ENCODE results near the gene TGFB1I1. TPM values are rescaled to one million over a fixed set of nuclear protein-coding genes. Genes with fewer than 3 reads are reported as not detected.
A peak's percentile ranks its signal among the peaks of the same experiment; 100 is the strongest.
"Not testable (repeated sequence)": the region's sequence is repeated elsewhere in the genome, so short reads cannot be mapped to it uniquely, and the experiment has no call there.

TGFB1I1 gene
- total and polyA plus RNA-seq, 4 experiments from 2014 or later = 0.42 to 0.57 (median 0.49) TPM; not detected in 1

GRCh38 chr16:31484048-31484447 lies 12.1 kb downstream of the TGFB1I1 start:
- intact Hi-C loops (cut with micrococcal nuclease); H3K36me3 ChIP-seq (ENCODE audit: insufficient read depth, low read length); CTCF ChIA-PET (ENCODE audit: partially characterized antibody); H3K4me3 Mint-ChIP-seq; H3K27ac ChIP-seq (ENCODE audit: low read depth, low read length); H3K36me3 Mint-ChIP-seq; H3K9me3 ChIP-seq (ENCODE audit: control insufficient read depth in 1 of 2, low read length in 2 of 2); DNase-seq; H3K27me3 Mint-ChIP-seq; H3K27me3 ChIP-seq (ENCODE audit: insufficient read depth, low read length); H3K9me3 Mint-ChIP-seq; H3K4me3 ChIP-seq (ENCODE audit: low read length in 2 of 2); H3K27ac Mint-ChIP-seq; POLR2A ChIA-PET (ENCODE audit: partially characterized antibody): not testable (repeated sequence)
- H3K4me1 Mint-ChIP-seq = peaks cover 2 to 25% (median 15%) of the 10 kb centered on the region in 4 donors
- H3K4me1 ChIP-seq (ENCODE audit: insufficient read depth, low read length) = peaks cover 13% of the 10 kb centered on the region

- Mint-ChIP-seq H3K27ac (peak overlapping the region in 1 of 7 donors; percentile 71), H3K36me3 (peaks cover 0 to 5% of the 10 kb centered on the region in 2 donors), H3K4me1 (peaks cover 2 to 29% (median 16%) of the 10 kb centered on the region in 4 donors), H3K9me3 (no peaks in the 10 kb centered on the region), H3K4me3 (peak overlapping the region in 2 of 8 donors; percentile 2 to 42), H3K27me3 (no peaks in the 10 kb centered on the region)
- CTCF ChIA-PET (ENCODE audit: partially characterized antibody) = interaction anchor here (1.1 to 6.9 kb wide), 2 partner anchors 16 to 24 kb away, joined by 3 to 34 read pairs; partner anchors contain the start of gene ARMC5
- Histone ChIP-seq H3K4me1 (ENCODE audit: insufficient read depth, low read length) (peaks cover 13% of the 10 kb centered on the region), H3K36me3 (ENCODE audit: insufficient read depth, low read length) (no peaks in the 10 kb centered on the region), H3K27ac (ENCODE audit: low read depth, low read length) (no peak overlapping the region), H3K9me3 (ENCODE audit: control insufficient read depth in 1 of 2, low read length in 2 of 2) (no peaks in the 10 kb centered on the region), H3K4me3 (ENCODE audit: low read length in 2 of 2) (no peak overlapping the region), H3K27me3 (ENCODE audit: insufficient read depth, low read length) (no peaks in the 10 kb centered on the region)
- POLR2A ChIA-PET (ENCODE audit: partially characterized antibody) = interaction anchor here (5.5 to 7.6 kb wide), 2 partner anchors 8 to 25 kb away, joined by 69 to 75 read pairs; partner anchors contain the start of gene ARMC5
- no peak for DNase-seq
- intact Hi-C loops (cut with micrococcal nuclease) = no loop called here
Observed at GRCh38 chr16:31484491-31485171, 12.7 kb downstream of the TGFB1I1 start.

- Mint-ChIP-seq H3K4me1 (peaks cover 2 to 33% (median 16%) of the 10 kb centered on the region in 4 donors), H3K27me3 (no peaks in the 10 kb centered on the region), H3K4me3 (peak overlapping the region in 4 of 8 donors; percentile 36 to 73 (median 46)), H3K9me3 (no peaks in the 10 kb centered on the region), H3K27ac (peak overlapping the region in 1 of 7 donors; percentile 71), H3K36me3 (peaks cover 0 to 6% of the 10 kb centered on the region in 2 donors)
- ChIA-PET POLR2A (ENCODE audit: partially characterized antibody) (interaction anchor here (5.5 to 7.6 kb wide), 3 partner anchors 9 to 26 kb away, joined by 60 to 75 read pairs (median 69); partner anchors contain the start of genes ARMC5 and RUSF1), CTCF (ENCODE audit: partially characterized antibody) (interaction anchor here (1.1 to 6.9 kb wide), 3 partner anchors 15 to 30 kb away, joined by 3 to 34 read pairs (median 3); partner anchors contain the start of gene ARMC5)
- intact Hi-C loops (cut with micrococcal nuclease) = no loop called here
- no peaks in the 10 kb centered on the region for H3K36me3 ChIP-seq (ENCODE audit: insufficient read depth, low read length)
- no peak for DNase-seq
- H3K4me3 ChIP-seq (ENCODE audit: low read length in 2 of 2) = no peak overlapping the region
- H3K27ac ChIP-seq (ENCODE audit: low read depth, low read length) = no peak overlapping the region
- no peaks in the 10 kb centered on the region for H3K9me3 ChIP-seq (ENCODE audit: control insufficient read depth in 1 of 2, low read length in 2 of 2)
- H3K4me1 ChIP-seq (ENCODE audit: insufficient read depth, low read length) = peaks cover 13% of the 10 kb centered on the region
- no peaks in the 10 kb centered on the region for H3K27me3 ChIP-seq (ENCODE audit: insufficient read depth, low read length)
Observed at GRCh38 chr16:31485571-31485970, 13.6 kb downstream of the TGFB1I1 start.

- peak overlapping the region; percentile 36 to 94 (median 64) for H3K4me3 Mint-ChIP-seq
- CTCF ChIA-PET (ENCODE audit: partially characterized antibody) = interaction anchor here (1.1 to 6.9 kb wide), 4 partner anchors 11 to 30 kb away, joined by 3 to 34 read pairs (median 4); partner anchors contain the start of gene ARMC5
- peaks cover 13% of the 10 kb centered on the region for H3K4me1 ChIP-seq (ENCODE audit: insufficient read depth, low read length)
- no peak overlapping the region for H3K27ac Mint-ChIP-seq
- H3K36me3 ChIP-seq (ENCODE audit: insufficient read depth, low read length) = no peaks in the 10 kb centered on the region
- no peaks in the 10 kb centered on the region for H3K9me3 Mint-ChIP-seq
- no peaks in the 10 kb centered on the region for H3K9me3 ChIP-seq (ENCODE audit: control insufficient read depth in 1 of 2, low read length in 2 of 2)
- no peak for DNase-seq
- intact Hi-C loops (cut with micrococcal nuclease) = no loop called here
- H3K36me3 Mint-ChIP-seq = peaks cover 0 to 8% of the 10 kb centered on the region in 2 donors
- no peak overlapping the region for H3K27ac ChIP-seq (ENCODE audit: low read depth, low read length)
- no peaks in the 10 kb centered on the region for H3K27me3 ChIP-seq (ENCODE audit: insufficient read depth, low read length)
- no peak overlapping the region for H3K4me3 ChIP-seq (ENCODE audit: low read length in 2 of 2)
- POLR2A ChIA-PET (ENCODE audit: partially characterized antibody) = interaction anchor here (5.5 to 7.6 kb wide), 3 partner anchors 10 to 27 kb away, joined by 60 to 75 read pairs (median 69); partner anchors contain the start of genes ARMC5 and RUSF1
- peaks cover 2 to 33% (median 16%) of the 10 kb centered on the region in 4 donors for H3K4me1 Mint-ChIP-seq
- H3K27me3 Mint-ChIP-seq = no peaks in the 10 kb centered on the region
Observed at GRCh38 chr16:31486045-31486444, 14.1 kb downstream of the TGFB1I1 start.

GRCh38 chr16:31487071-31487719 lies 15.2 kb downstream of the TGFB1I1 start:
- H3K4me1 ChIP-seq (ENCODE audit: insufficient read depth, low read length) = peaks cover 13% of the 10 kb centered on the region
- Mint-ChIP-seq H3K27ac (peak overlapping the region; percentile 71 to 94 (median 92)), H3K4me3 (peak overlapping the region; percentile 89 to 95 (median 92)), H3K36me3 (peaks cover 0 to 14% of the 10 kb centered on the region in 2 donors), H3K9me3 (no peaks in the 10 kb centered on the region), H3K4me1 (peaks cover 2 to 33% (median 16%) of the 10 kb centered on the region in 4 donors), H3K27me3 (no peaks in the 10 kb centered on the region)
- H3K36me3 ChIP-seq (ENCODE audit: insufficient read depth, low read length) = no peaks in the 10 kb centered on the region
- peak overlapping the region; percentile 61 to 77 for H3K4me3 ChIP-seq (ENCODE audit: low read length in 2 of 2)
- DNase-seq = peak in 1 of 5 donors; percentile 42
- CTCF ChIA-PET (ENCODE audit: partially characterized antibody) = interaction anchor here (0.9 to 6.9 kb wide), 5 partner anchors 9 to 208 kb away, joined by 3 to 34 read pairs (median 4); partner anchors contain the start of gene ARMC5
- intact Hi-C loops (cut with micrococcal nuclease) = loop anchor here (1.0 kb wide), 3 partner anchors 11 to 28 kb away; partner anchors contain the start of genes ARMC5 and RUSF1
- H3K27me3 ChIP-seq (ENCODE audit: insufficient read depth, low read length) = no peaks in the 10 kb centered on the region
- no peaks in the 10 kb centered on the region for H3K9me3 ChIP-seq (ENCODE audit: control insufficient read depth in 1 of 2, low read length in 2 of 2)
- peak overlapping the region; percentile 39 for H3K27ac ChIP-seq (ENCODE audit: low read depth, low read length)
- POLR2A ChIA-PET (ENCODE audit: partially characterized antibody) = interaction anchor here (0.6 to 7.6 kb wide), 11 partner anchors 10 to 414 kb away, joined by 3 to 75 read pairs (median 4); partner anchors contain the start of genes ARMC5, RUSF1 and ZNF668

GRCh38 chr16:31487720-31488467 lies 15.9 kb downstream of the TGFB1I1 start:
- Mint-ChIP-seq H3K27ac (peak overlapping the region; percentile 71 to 94 (median 92)), H3K36me3 (peaks cover 0 to 18% of the 10 kb centered on the region in 2 donors), H3K4me1 (peaks cover 2 to 33% (median 16%) of the 10 kb centered on the region in 4 donors), H3K27me3 (no peaks in the 10 kb centered on the region), H3K9me3 (no peaks in the 10 kb centered on the region), H3K4me3 (peak overlapping the region; percentile 89 to 95 (median 92))
- Histone ChIP-seq H3K4me3 (ENCODE audit: low read length in 2 of 2) (peak overlapping the region; percentile 61 to 77), H3K27me3 (ENCODE audit: insufficient read depth, low read length) (no peaks in the 10 kb centered on the region), H3K4me1 (ENCODE audit: insufficient read depth, low read length) (peaks cover 13% of the 10 kb centered on the region), H3K9me3 (ENCODE audit: control insufficient read depth in 1 of 2, low read length in 2 of 2) (no peaks in the 10 kb centered on the region), H3K36me3 (ENCODE audit: insufficient read depth, low read length) (no peaks in the 10 kb centered on the region), H3K27ac (ENCODE audit: low read depth, low read length) (peak overlapping the region; percentile 39)
- CTCF ChIA-PET (ENCODE audit: partially characterized antibody) = interaction anchor here (0.9 to 6.9 kb wide), 4 partner anchors 9 to 207 kb away, joined by 3 to 34 read pairs (median 8); partner anchors contain the start of gene ARMC5
- intact Hi-C loops (cut with micrococcal nuclease) = loop anchor here (1.0 kb wide), 3 partner anchors 12 to 29 kb away; partner anchors contain the start of genes ARMC5 and RUSF1
- DNase-seq = peak; percentile 77 to 90 (median 80)
- POLR2A ChIA-PET (ENCODE audit: partially characterized antibody) = interaction anchor here (0.6 to 7.6 kb wide), 13 partner anchors 9 to 414 kb away, joined by 3 to 75 read pairs (median 4); partner anchors contain the start of genes ARMC5, FUS, RUSF1 and ZNF668

All from CD4-positive, alpha-beta memory T cell (primary cell).